ENCODE data around the gene CHPF2.

CHPF2 gene

GRCh38 chr7:151269511-151269910 lies 37.2 kb downstream of the CHPF2 start:
- no peak for DNase-seq

GRCh38 chr7:151271699-151272355 lies 39.5 kb downstream of the CHPF2 start:
- no peak for DNase-seq

- DNase-seq = no peak
Observed at GRCh38 chr7:151272405-151272804, 40.1 kb downstream of the CHPF2 start.

DNA sequence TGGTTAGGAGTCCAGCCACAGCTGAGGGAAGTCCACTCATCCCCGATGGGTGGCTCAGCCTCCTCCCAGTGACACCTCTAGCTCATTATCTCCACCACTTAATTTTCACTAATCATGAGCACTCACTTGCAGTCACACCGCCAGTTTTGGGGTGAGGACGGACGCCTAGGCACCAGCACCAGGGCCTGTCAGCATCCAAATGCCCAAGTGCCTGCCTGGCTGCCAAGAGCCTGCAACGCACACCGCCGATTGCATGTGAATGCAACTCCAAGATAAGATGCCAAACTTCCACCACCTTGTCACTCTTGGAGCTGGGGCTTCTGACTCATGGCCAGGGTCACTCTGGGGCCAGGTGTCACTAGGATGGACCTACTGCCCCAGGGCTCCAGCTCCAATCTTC lies 40.6 kb downstream of the CHPF2 start:
- DNase-seq = no peak

DNA sequence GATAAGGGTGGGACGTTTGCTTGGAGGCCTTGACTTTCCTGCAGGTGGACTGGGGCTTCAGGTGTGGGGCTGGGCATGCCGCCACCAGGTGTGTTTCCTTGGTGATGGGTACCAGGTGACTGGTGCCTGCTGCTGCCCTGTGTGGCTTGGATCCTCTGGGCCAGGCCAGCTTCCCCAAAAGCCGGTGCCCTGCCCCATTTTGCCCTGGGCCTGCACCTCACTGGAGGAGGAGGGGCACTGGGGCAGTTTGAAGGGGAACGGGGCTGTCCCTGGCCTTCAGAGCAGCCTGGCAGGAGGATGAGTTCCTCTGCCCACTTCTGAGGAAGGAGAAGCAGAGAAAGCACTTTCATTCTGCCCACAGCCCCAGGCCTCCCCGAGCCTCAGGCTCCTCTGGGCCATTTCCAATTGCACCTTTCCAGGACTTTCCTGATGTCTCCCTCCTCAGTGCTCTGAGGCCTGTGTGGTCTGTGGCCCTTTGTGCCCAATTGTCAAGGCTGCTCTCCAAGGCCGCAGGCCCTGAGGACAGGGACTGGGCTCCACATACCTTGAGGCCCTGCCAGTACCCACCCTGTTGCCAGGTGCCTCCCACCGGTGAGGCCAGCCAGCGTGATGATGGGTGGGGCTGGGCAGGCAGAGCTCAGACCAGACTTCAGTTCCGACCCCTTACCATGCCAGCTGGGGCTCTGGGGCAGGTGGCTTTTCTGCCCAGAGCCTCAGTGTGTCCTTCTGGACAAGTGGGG lies 41.5 kb downstream of the CHPF2 start:
- no peak for DNase-seq

DNA sequence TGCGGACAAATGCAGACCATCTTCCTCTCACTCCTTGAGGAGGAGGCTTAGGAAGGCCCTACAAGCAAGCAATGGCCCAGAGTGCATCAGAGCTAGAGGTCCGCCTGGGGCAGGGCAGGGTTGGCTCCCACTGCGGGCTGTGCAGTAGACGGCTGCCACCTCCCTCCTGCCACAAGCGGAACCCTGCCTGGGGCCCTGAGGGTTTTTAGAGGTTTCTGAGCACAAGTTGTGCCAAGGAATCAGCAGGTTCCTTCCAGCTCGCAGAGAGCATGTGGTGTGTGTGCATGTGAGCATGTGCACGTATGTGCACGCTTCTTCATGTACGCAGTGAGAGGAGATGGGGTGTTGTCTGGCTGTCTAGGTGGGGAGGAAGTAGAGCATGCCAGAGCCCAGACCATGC lies 42.1 kb downstream of the CHPF2 start:
- no peak for DNase-seq

DNA sequence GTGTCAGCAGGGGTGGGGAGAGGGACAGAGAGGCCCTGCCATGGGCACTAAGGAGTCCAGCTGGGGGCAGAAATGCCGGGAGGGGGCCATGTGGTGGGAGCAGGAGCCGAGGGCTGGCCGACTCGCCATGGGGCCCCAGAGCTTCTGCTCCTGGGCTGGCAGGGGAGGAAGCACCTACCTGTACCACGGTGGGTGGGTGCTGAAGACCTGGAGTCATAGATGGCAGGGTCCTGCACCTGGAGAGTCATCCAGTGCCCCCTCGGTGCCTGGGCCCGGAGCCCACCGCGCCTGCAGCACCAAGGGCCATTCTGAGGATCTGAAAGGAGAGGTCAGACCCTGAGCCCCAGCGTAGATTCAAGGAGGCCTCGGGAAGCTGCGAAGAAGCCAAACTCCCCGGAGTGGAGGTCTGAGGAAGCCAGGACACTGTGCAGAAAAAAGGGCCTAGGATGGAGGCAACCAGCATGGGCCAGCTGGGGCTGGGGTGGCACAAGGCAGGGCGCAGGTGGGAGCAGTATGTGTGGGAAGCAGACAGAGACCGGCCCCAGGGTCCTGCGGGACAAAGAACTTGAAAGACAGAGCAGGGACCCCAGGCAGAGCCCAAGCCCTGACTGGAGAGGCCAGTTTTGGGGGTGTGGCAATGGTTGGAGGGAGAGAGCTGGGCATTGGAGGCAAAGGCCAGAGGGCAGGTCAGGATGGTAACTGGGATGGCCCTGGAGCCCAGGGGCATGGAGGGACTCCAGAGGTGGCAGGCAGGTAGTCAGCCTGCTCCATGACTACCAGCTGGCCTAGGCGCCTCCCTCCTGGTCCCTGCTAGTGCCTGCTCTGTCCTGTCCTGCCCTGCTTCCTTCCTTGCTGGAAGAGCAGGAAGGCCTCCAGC lies 42.9 kb downstream of the CHPF2 start:
- no peak for DNase-seq

DNA sequence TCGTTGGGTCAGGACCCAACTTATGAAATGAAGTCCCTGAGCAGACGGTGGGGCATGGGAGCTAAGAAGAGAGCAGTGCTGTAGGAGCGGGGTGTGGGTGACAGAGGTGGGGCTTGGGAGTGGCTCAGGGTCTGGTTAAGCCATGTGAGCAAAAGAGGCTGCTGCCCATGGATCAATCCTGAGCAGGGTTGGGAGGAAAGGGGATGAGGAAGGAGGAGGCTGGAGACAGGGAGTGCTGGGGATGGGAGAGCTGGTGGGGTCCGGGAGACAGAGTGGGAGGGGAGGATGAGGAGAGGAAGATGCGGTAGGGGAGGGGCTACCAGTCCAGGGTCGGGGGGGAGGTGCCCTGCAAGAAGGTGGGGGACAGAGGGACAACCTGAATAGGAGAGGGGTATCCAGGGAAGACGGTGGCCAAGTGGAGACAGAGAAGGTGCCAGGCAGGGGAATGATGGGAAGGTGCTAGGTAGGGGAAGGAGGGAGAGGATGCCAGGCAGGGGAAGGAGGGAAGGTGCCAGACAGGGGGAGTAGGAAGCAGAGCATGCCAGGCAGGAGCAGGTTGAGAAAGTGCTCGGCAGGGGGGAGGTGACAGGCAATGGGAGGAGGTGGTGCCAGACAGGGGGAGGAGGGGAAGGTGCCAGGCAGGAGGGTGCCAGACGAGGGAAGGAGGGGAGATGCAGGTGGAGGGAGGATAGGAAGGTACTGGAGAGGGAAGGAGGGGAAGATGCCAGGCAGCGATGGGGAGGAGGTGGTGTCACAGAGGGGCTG lies 43.7 kb downstream of the CHPF2 start:
- no peak for DNase-seq

GRCh38 chr7:151276666-151277590 lies 44.6 kb downstream of the CHPF2 start:
- no peak for DNase-seq

DNA sequence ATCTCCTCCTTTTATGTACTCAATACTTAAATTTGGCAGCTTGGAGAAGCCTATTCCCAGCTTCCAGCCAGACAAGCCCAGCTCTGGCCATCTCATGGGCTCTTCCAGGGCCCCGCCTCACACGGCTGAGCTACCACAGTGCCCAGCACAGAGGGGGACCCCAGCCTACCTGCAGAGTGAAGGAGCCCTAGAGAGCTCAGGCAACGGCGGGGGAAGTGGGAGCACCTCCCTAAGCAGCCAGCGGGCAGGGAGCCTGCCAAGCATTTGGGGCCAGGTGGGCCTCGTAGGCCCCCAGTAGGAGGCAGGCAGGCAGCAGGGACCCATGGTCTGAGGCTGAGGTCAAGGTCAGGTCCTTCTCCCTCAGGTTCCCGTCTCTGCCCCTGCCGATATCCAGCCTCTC lies 45.3 kb downstream of the CHPF2 start:
- no peak for DNase-seq

GRCh38 chr7:151278949-151279348 lies 46.7 kb downstream of the CHPF2 start:
- no peak for DNase-seq

GRCh38 chr7:151279868-151280267 lies 47.6 kb downstream of the CHPF2 start:
- DNase-seq = no peak

GRCh38 chr7:151280388-151281019 lies 48.2 kb downstream of the CHPF2 start:
- DNase-seq = no peak

DNA sequence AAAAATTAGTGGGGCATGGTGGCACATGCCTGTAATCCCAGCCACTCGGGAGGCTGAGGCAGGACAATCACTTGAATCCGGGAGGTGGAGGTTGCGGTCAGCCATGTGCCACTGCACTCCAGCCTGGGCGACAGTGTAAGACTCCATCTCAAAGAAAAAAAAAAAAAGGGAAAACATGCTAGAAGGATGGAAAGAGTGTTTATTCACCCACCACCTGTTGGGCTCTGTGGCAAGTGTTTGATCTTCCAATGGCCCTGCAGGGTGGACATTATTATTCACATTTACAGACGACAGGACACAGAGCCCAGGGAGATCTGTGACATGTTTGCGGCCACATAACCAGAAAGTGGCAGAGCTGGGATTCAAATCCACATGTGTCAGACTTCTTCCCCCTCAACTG lies 49.4 kb downstream of the CHPF2 start:
- DNase-seq = no peak

DNA sequence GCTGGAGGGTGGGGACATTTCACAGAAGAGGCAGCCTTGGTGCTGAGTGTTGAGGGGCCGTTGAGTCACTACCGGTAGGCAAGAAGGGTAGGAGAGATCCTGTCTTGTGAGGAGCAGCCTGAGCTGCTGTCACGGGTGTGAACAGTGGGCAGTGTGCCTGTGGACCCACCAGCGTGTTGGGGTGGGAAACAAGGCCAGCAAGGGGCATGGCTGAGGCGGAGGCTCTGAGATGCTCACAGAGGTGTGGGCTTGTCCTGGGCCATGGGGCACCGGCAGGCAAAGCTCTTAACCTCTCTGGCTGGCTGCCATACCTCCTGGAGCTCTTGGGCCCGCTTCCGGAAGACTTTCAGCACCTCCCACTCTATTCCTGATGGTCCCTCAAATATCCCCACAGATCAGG lies 49.8 kb downstream of the CHPF2 start:
- no peak for DNase-seq

DNA sequence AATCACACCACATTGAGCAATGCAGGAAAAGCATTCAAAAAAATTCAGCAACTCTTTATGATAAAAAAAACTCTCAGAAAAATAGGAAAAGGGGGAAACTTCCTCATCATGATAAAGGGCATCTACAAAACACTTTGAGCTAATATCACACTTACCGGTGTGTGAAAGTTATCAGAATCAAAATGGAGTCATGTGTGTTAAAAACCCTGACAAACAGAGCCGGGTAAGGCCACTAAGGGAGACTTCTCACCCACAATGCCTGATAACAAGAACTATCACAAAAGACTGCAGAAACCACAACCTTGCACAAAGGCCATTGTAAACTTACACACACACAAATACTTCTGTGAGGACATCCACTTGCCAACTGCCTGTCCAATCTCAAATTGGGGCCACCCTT lies 51.0 kb downstream of the CHPF2 start:
- no peak for DNase-seq

- DNase-seq = no peak
Observed at GRCh38 chr7:151286148-151286547, 53.9 kb downstream of the CHPF2 start.

Measured in NCI-H2107 (cell line).